Measurements from ENCODE around the gene DVL1.
A peak's percentile ranks its signal among the peaks of the same experiment; 100 is the strongest.
"Not testable (repeated sequence)": the region's sequence is repeated elsewhere in the genome, so short reads cannot be mapped to it uniquely, and the experiment has no call there.

DVL1 gene

GRCh38 chr1:1321477-1321876 is 27.7 kb downstream of the DVL1 start:
- 90% methylated on average over 8 of the region's 8 CpGs for WGBS
- Histone ChIP-seq H3K9me3 (ENCODE audit: insufficient read depth, low read depth, low read length) (no peaks in the 10 kb centered on the region), H3K27ac (ENCODE audit: low read depth, low read length) (no peak overlapping the region), H3K4me3 (ENCODE audit: low read length) (no peak overlapping the region), H3K4me1 (ENCODE audit: insufficient read depth, low read length) (peaks cover 10% of the 10 kb centered on the region; the same call in 1 of the 2 replicates), H3K27me3 (ENCODE audit: insufficient read depth, low read length) (no peaks in the 10 kb centered on the region), H3K36me3 (ENCODE audit: insufficient read depth, low read length) (peaks cover 30% of the 10 kb centered on the region), H3K9ac (ENCODE audit: low read depth, low read length) (no peak overlapping the region)

GRCh38 chr1:1320666-1321448 is 28.4 kb downstream of the DVL1 start:
- Histone ChIP-seq H3K27me3 (ENCODE audit: insufficient read depth, low read length) (no peaks in the 10 kb centered on the region), H3K4me1 (ENCODE audit: insufficient read depth, low read length) (peaks cover 11% of the 10 kb centered on the region), H3K36me3 (ENCODE audit: insufficient read depth, low read length) (peaks cover 30% of the 10 kb centered on the region), H3K9me3 (ENCODE audit: insufficient read depth, low read depth, low read length) (no peaks in the 10 kb centered on the region), H3K9ac (ENCODE audit: low read depth, low read length) (no peak overlapping the region), H3K27ac (ENCODE audit: low read depth, low read length) (no peak overlapping the region), H3K4me3 (ENCODE audit: low read length) (no peak overlapping the region)
- 94% methylated on average over 23 of the region's 23 CpGs for WGBS

- Histone ChIP-seq H3K9ac (ENCODE audit: low read depth, low read length) (no peak overlapping the region), H3K9me3 (ENCODE audit: insufficient read depth, low read depth, low read length) (no peaks in the 10 kb centered on the region), H3K27ac (ENCODE audit: low read depth, low read length) (no peak overlapping the region), H3K27me3 (ENCODE audit: insufficient read depth, low read length) (no peaks in the 10 kb centered on the region), H3K4me1 (ENCODE audit: insufficient read depth, low read length) (peaks cover 11% of the 10 kb centered on the region), H3K36me3 (ENCODE audit: insufficient read depth, low read length) (peaks cover 33% of the 10 kb centered on the region), H3K4me3 (ENCODE audit: low read length) (no peak overlapping the region)
- 95% methylated on average over 13 of the region's 13 CpGs for WGBS
Measured at GRCh38 chr1:1319646-1319941, 29.6 kb downstream of the DVL1 start.

DNA sequence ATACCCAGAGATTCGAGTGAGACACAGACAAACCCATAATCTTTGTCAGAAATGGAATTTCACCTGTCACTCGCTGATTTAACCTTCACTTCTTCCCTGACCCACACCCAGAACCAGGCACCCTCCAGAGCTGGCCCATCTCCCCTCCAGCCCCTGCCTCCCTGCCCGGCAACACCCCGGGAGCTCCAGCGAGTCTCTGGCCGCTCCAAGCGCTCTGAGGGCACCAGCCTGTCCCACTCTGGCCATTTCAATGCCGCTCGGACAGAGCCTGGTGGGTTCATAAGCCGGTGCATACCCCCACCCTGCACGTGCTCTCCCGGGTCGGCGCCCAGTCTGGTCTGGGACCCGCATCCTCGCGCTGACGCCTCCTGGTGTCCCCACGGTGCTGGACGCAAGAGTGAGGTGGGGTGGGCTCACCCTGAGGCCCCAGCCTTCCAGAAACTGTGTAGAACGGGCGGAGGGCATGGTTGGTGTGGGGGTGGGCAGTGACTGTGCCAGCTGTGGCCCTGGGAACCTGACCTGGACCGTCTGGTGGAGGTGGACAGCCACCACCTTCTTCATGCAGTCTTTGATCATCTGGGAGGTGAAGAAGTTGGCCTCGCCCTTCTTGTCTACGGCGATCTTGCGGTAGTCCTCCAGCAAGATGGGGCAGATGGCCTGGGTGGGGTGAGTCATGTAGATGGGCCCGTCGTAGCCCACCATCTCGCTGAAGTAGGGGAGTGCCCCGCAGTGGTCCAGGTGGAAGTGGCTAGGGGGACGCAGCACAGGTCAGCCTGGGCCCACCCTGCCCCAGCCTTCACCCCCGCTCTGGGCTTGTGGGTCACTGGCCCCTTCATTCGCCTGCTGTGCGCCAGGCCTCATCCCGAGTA is 30.2 kb downstream of the DVL1 start:
- H3K27ac ChIP-seq (ENCODE audit: low read depth, low read length), result no peak overlapping the region
- H3K4me3 ChIP-seq (ENCODE audit: low read length), result no peak overlapping the region
- no peaks in the 10 kb centered on the region for H3K27me3 ChIP-seq (ENCODE audit: insufficient read depth, low read length)
- peaks cover 11% of the 10 kb centered on the region for H3K4me1 ChIP-seq (ENCODE audit: insufficient read depth, low read length)
- no peak overlapping the region for H3K9ac ChIP-seq (ENCODE audit: low read depth, low read length)
- no peaks in the 10 kb centered on the region for H3K9me3 ChIP-seq (ENCODE audit: insufficient read depth, low read depth, low read length)
- 92% methylated on average over 36 of the region's 36 CpGs for WGBS
- H3K36me3 ChIP-seq (ENCODE audit: insufficient read depth, low read length), result peaks cover 39% of the 10 kb centered on the region

- peaks cover 47% of the 10 kb centered on the region for H3K36me3 ChIP-seq (ENCODE audit: insufficient read depth, low read length)
- no peaks in the 10 kb centered on the region for H3K9me3 ChIP-seq (ENCODE audit: insufficient read depth, low read depth, low read length)
- H3K4me1 ChIP-seq (ENCODE audit: insufficient read depth, low read length), result peaks cover 11% of the 10 kb centered on the region
- WGBS, result 92% methylated on average over 9 of the region's 9 CpGs
- H3K27ac ChIP-seq (ENCODE audit: low read depth, low read length), result no peak overlapping the region
- no peak overlapping the region for H3K4me3 ChIP-seq (ENCODE audit: low read length)
- H3K9ac ChIP-seq (ENCODE audit: low read depth, low read length), result no peak overlapping the region
- H3K27me3 ChIP-seq (ENCODE audit: insufficient read depth, low read length), result no peaks in the 10 kb centered on the region
Measured at GRCh38 chr1:1318131-1318652, 31.0 kb downstream of the DVL1 start.

DNA sequence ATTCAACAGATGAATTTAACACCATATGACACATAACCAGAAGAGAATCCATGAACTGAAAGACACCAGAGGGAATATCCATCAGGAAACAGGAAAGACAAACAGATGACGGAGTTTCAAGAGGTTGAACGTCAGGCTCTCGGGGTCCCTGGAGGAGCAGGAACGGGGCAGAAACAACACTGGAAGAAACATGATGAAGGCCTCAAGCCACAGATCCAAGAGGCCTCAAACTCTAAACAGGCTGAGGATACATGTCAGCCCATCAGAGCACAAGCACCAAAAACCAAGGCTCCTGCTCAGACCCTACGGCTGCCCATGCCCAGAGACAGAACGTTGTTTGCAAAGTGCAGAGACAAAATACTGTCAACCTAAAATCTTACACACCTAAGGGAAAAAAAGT is 31.8 kb downstream of the DVL1 start:
- no peak overlapping the region for H3K27ac ChIP-seq (ENCODE audit: low read depth, low read length)
- H3K9ac ChIP-seq (ENCODE audit: low read depth, low read length), result no peak overlapping the region
- peaks cover 11% of the 10 kb centered on the region for H3K4me1 ChIP-seq (ENCODE audit: insufficient read depth, low read length)
- peaks cover 55% of the 10 kb centered on the region for H3K36me3 ChIP-seq (ENCODE audit: insufficient read depth, low read length)
- H3K9me3 ChIP-seq (ENCODE audit: insufficient read depth, low read depth, low read length), result no peaks in the 10 kb centered on the region
- no peak overlapping the region for H3K4me3 ChIP-seq (ENCODE audit: low read length)
- WGBS, result 94% methylated on average over 6 of the region's 6 CpGs
- H3K27me3 ChIP-seq (ENCODE audit: insufficient read depth, low read length), result no peaks in the 10 kb centered on the region

DNA sequence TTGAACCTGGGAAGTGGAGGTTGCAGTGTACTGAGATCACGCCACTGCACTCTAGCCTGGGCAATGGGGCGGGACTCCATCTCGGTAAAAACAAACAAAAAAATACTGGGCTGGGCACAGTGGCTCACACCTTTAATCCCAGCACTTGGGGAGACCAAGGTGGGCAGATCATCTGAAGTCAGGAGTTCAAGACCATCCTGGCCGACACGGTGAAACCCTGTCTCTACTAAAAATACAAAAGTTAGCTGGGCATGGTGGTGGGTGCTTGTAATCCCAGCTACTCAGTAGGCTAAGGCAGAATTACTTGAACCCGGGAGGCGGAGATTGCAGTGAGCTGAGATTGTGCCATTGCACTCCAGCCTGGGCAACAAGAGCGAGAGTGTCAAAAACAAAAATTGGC is 33.0 kb downstream of the DVL1 start:
- not testable (repeated sequence) for H3K4me3 ChIP-seq (ENCODE audit: low read length); H3K27ac ChIP-seq (ENCODE audit: low read depth, low read length); H3K27me3 ChIP-seq (ENCODE audit: insufficient read depth, low read length); H3K9me3 ChIP-seq (ENCODE audit: insufficient read depth, low read depth, low read length); H3K9ac ChIP-seq (ENCODE audit: low read depth, low read length)
- peaks cover 11% of the 10 kb centered on the region for H3K4me1 ChIP-seq (ENCODE audit: insufficient read depth, low read length)
- 91% methylated on average over 8 of the region's 8 CpGs for WGBS
- peaks cover 65% of the 10 kb centered on the region for H3K36me3 ChIP-seq (ENCODE audit: insufficient read depth, low read length)

DNA sequence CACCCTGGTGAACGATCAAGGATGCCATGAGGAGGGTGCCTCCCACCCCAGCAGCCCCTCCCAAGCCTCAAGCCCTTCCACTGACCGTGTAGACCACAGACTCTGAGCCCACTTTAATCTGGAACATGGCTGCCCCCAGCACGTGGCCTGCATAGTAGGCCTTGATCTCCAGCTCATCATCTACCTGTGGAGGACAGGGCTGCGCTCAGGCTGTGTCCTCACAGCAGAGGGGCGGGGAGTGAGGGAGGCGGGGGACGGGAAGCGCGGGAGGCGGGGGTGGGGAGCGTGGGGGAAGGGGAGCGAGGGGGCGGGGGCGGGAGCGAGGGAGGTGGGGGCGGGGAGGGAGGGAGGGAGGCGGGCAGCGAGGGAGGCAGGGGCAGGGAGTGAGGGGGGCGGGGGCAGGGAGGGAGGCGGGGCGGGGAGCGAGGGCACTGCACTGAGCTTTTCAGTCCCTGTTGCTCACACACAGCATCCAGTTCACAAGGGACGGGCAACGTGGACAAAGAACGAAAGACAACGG is 33.7 kb downstream of the DVL1 start:
- peaks cover 67% of the 10 kb centered on the region for H3K36me3 ChIP-seq (ENCODE audit: insufficient read depth, low read length)
- H3K9ac ChIP-seq (ENCODE audit: low read depth, low read length), result peak overlapping the region; percentile 73
- H3K27me3 ChIP-seq (ENCODE audit: insufficient read depth, low read length), result no peaks in the 10 kb centered on the region
- peak overlapping the region; percentile 86 for H3K27ac ChIP-seq (ENCODE audit: low read depth, low read length)
- peak overlapping the region; percentile 23; the same call in 1 of the 2 replicates for H3K4me3 ChIP-seq (ENCODE audit: low read length)
- peaks cover 11% of the 10 kb centered on the region for H3K4me1 ChIP-seq (ENCODE audit: insufficient read depth, low read length)
- H3K9me3 ChIP-seq (ENCODE audit: insufficient read depth, low read depth, low read length), result no peaks in the 10 kb centered on the region
- 20% methylated on average over 9 of the region's 26 CpGs for WGBS

GRCh38 chr1:1314678-1315335 is 34.4 kb downstream of the DVL1 start:
- Histone ChIP-seq H3K27me3 (ENCODE audit: insufficient read depth, low read length) (no peaks in the 10 kb centered on the region), H3K27ac (ENCODE audit: low read depth, low read length) (peak overlapping the region; percentile 86), H3K4me3 (ENCODE audit: low read length) (0 out of 2 replicates have a peak overlapping the region, but pooled peaks have one; percentile 23), H3K9me3 (ENCODE audit: insufficient read depth, low read depth, low read length) (no peaks in the 10 kb centered on the region), H3K9ac (ENCODE audit: low read depth, low read length) (peak overlapping the region; percentile 73), H3K4me1 (ENCODE audit: insufficient read depth, low read length) (peaks cover 11% of the 10 kb centered on the region), H3K36me3 (ENCODE audit: insufficient read depth, low read length) (peaks cover 73% of the 10 kb centered on the region)
- WGBS, result 95% methylated on average over 23 of the region's 23 CpGs

DNA sequence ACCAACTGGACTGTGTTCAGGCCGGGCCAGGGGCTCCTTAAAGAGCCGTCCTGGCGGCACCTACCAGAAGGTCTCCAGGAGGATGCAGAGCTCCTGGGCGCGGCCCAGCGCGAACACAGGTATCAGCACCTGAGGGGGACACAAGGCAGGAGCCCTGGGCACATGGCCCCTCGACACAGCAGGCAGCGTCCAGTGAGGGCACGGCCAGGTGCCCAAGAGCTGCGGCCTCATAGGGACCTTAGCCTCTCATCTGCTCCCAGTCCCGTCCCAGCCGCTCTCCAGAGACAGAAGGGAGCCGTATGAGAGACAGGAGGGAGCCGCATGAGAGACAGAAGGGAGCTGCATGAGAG is 35.0 kb downstream of the DVL1 start:
- no peaks in the 10 kb centered on the region for H3K27me3 ChIP-seq (ENCODE audit: insufficient read depth, low read length)
- no peak overlapping the region for H3K4me3 ChIP-seq (ENCODE audit: low read length)
- no peaks in the 10 kb centered on the region for H3K9me3 ChIP-seq (ENCODE audit: insufficient read depth, low read depth, low read length)
- peaks cover 11% of the 10 kb centered on the region for H3K4me1 ChIP-seq (ENCODE audit: insufficient read depth, low read length)
- WGBS, result 95% methylated on average over 15 of the region's 15 CpGs
- H3K27ac ChIP-seq (ENCODE audit: low read depth, low read length), result no peak overlapping the region
- H3K36me3 ChIP-seq (ENCODE audit: insufficient read depth, low read length), result peaks cover 68% of the 10 kb centered on the region
- H3K9ac ChIP-seq (ENCODE audit: low read depth, low read length), result no peak overlapping the region

Data from HUES64 (cell line).